Peyer's patch (tissue), 4 donors: Measurements from ENCODE around the gene SRPK2. TPM values are rescaled to one million over a fixed set of nuclear protein-coding genes. Genes with fewer than 3 reads are reported as not detected.

Experiments used
- DNase-seq, 3 donors: peaks; one replicate each; pipeline ENCODE4 v3.0.0-alpha.2; 2017 to 2019
- H3K27ac ChIP-seq, 4 donors: fragments of 200-600 bp; sonication (generic); one replicate each; pipeline ENCODE4 v1.5.1; 2016 to 2019
- H3K27me3 ChIP-seq, 2 donors: fragments of 200-600 bp; sonication (generic); one replicate each; pipeline ENCODE4 v1.5.1; 2019
- H3K36me3 ChIP-seq, 3 donors: fragments of 200-600 bp; sonication (generic); one replicate each; pipeline ENCODE4 v1.5.1; 2016 to 2019
- H3K4me1 ChIP-seq, 4 donors: fragments of 200-600 bp; sonication (generic); one replicate each; pipeline ENCODE4 v1.5.1; 2016 to 2019
- H3K4me3 ChIP-seq, 4 donors: fragments of 200-600 bp; sonication (generic); 1 replicate in 3 of 4; 2 replicates in 1 of 4; pipeline ENCODE4 v1.5.1; 2016 to 2019; ENCODE audit warnings: mild to moderate bottlenecking in 1 of 4
- H3K9me3 ChIP-seq, 4 donors: fragments of 200-600 bp; sonication (generic); one replicate each; pipeline ENCODE4 v1.5.1; 2016 to 2019; ENCODE audit warnings: mild to moderate bottlenecking in 1 of 4
- POLR2A ChIP-seq, 2 donors: fragments of 450-650 bp; IDR thresholded peaks; one replicate each; pipeline ENCODE4 v1.5.1; 2017; ENCODE audit warnings: antibody characterized with exemption in 2 of 2, mild to moderate bottlenecking in 2 of 2, moderate library complexity in 2 of 2
- total RNA-seq, 4 donors: library from RNA; depleted of rRNA; stranded (reverse); fragments of >200 nt; gene quantifications; one replicate each; pipeline ENCODE4 v1.1.0, GENCODE V29; 2016
- TF ChIP-seq, protein P1 (sequence below), 6 experiments: fragments of 450-650 bp in 4 of 6; fragments of 200-600 bp in 2 of 6; sonication (generic) in 1 of 6; IDR thresholded peaks; one replicate each; pipeline ENCODE4 v1.5.1; 2017 to 2019; ENCODE audit warnings: antibody characterized with exemption in 6 of 6, mild to moderate bottlenecking in 3 of 6, moderate library complexity in 1 of 6

The SRPK2 gene
- total RNA-seq, 4 donors from 2014 or later = 25.7 to 96.6 (median 33.6) TPM

DNA sequence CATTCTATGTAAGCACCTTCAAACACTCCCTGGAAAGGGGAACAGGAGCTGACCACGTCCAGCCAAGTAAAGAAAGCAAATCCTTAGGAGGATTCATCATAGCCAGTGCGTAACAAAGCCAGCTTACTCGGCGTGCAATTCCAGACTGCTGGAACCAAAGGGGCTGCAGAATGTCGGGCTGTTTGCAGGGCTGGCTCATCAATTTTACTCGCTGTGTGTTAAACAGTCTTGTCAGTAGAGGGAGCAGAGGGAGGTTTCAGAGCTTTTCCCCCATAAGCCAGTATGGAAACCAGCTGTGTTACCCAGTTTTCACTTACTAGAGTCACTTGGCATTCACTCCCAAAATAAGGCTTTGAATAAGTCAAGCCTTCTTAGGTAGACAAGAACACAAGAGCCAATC is 247.7 kb downstream of the SRPK2 start:
- TF ChIP-seq, protein P1, sequence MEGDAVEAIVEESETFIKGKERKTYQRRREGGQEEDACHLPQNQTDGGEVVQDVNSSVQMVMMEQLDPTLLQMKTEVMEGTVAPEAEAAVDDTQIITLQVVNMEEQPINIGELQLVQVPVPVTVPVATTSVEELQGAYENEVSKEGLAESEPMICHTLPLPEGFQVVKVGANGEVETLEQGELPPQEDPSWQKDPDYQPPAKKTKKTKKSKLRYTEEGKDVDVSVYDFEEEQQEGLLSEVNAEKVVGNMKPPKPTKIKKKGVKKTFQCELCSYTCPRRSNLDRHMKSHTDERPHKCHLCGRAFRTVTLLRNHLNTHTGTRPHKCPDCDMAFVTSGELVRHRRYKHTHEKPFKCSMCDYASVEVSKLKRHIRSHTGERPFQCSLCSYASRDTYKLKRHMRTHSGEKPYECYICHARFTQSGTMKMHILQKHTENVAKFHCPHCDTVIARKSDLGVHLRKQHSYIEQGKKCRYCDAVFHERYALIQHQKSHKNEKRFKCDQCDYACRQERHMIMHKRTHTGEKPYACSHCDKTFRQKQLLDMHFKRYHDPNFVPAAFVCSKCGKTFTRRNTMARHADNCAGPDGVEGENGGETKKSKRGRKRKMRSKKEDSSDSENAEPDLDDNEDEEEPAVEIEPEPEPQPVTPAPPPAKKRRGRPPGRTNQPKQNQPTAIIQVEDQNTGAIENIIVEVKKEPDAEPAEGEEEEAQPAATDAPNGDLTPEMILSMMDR (IDR thresholded peaks at IDR 0.05) = peak in 2 of 6 experiments; percentile 14 to 23
- no peak for TF ChIP-seq POLR2A (IDR thresholded peaks at IDR 0.05)
- Histone ChIP-seq H3K27me3 (no peaks in the 10 kb centered on the region), H3K4me1 (no peaks in the 10 kb centered on the region), H3K9me3 (no peaks in the 10 kb centered on the region), H3K36me3 (peaks cover 0 to 36% (median 0%) of the 10 kb centered on the region in 3 donors), H3K4me3 (no peak overlapping the region), H3K27ac (no peak overlapping the region)
- DNase-seq = no peak

DNA sequence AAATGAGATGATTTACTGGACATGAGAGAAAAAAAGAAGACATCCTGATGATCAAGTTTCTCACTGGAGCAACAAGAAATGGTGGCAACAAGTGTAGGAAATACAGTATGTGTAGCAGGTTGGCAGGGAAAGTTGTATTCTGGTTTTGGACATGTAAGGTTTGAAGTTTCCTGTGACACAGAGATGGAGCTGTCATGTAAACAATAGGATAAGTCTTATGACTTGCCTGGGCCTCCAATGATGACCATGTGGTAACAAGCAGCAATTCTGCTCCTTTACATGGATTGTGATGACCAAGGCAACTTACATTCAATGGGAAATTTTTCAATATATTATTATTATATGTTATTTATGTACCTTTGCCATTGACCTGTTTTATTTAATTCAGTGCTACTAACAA is 249.3 kb downstream of the SRPK2 start:
- DNase-seq = no peak
- Histone ChIP-seq H3K4me3 (no peak overlapping the region), H3K4me1 (no peaks in the 10 kb centered on the region), H3K36me3 (peaks cover 0 to 41% (median 0%) of the 10 kb centered on the region in 3 donors), H3K9me3 (no peaks in the 10 kb centered on the region), H3K27me3 (no peaks in the 10 kb centered on the region), H3K27ac (no peak overlapping the region)
- TF ChIP-seq POLR2A (IDR thresholded peaks at IDR 0.05) = no peak
- TF ChIP-seq, protein P1 (IDR thresholded peaks at IDR 0.05) = no peak

DNA sequence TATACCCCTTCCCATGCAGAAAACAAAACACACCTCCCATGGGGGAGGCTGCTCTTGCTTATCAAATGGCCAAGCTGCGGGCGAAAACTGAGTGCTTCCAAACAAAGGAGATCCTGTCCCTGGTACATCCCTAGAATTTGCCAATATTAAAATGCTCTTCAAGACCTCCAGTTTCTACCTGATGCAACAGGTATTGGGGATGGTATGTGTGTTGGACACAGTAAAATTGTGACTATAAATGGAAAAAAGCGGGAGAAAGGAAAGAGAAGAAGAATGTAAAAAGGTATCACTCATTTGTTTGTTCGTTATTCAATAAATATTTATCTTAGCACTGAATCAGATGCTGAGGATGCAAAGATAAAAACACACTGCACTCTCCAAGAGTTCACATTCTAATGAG is 250.8 kb downstream of the SRPK2 start:
- H3K27me3 ChIP-seq = no peaks in the 10 kb centered on the region
- no peaks in the 10 kb centered on the region for H3K4me1 ChIP-seq
- H3K9me3 ChIP-seq = no peaks in the 10 kb centered on the region
- TF ChIP-seq POLR2A (IDR thresholded peaks at IDR 0.05) = no peak
- TF ChIP-seq, protein P1 (IDR thresholded peaks at IDR 0.05) = no peak
- no peak overlapping the region for H3K27ac ChIP-seq
- DNase-seq = no peak
- H3K4me3 ChIP-seq = no peak overlapping the region
- peaks cover 0 to 40% (median 0%) of the 10 kb centered on the region in 3 donors for H3K36me3 ChIP-seq

DNA sequence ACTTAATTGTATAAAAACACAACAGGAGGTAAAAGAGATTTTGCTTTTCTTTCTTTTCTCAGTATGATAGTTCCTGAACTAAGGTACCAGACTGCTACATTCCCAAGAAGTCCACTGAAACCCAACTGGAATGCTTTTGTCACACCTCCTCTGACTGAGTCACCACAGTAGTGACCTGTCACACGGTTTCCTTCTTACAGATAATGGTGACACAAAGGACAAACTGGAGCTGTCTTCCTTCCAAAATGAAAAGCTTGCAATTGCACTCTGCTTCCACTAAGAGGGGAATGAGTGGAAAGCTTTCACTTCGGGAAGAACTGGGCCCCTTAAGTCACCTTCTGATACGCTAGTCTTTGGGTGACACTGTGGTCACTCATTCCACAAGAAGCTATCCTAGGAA is 252.5 kb downstream of the SRPK2 start:
- H3K36me3 ChIP-seq = peaks cover 0 to 41% (median 0%) of the 10 kb centered on the region in 3 donors
- TF ChIP-seq, protein P1 (IDR thresholded peaks at IDR 0.05) = no peak
- no peak overlapping the region for H3K4me3 ChIP-seq
- no peak for DNase-seq
- H3K9me3 ChIP-seq = no peaks in the 10 kb centered on the region
- no peaks in the 10 kb centered on the region for H3K27me3 ChIP-seq
- H3K27ac ChIP-seq = no peak overlapping the region
- no peaks in the 10 kb centered on the region for H3K4me1 ChIP-seq

DNA sequence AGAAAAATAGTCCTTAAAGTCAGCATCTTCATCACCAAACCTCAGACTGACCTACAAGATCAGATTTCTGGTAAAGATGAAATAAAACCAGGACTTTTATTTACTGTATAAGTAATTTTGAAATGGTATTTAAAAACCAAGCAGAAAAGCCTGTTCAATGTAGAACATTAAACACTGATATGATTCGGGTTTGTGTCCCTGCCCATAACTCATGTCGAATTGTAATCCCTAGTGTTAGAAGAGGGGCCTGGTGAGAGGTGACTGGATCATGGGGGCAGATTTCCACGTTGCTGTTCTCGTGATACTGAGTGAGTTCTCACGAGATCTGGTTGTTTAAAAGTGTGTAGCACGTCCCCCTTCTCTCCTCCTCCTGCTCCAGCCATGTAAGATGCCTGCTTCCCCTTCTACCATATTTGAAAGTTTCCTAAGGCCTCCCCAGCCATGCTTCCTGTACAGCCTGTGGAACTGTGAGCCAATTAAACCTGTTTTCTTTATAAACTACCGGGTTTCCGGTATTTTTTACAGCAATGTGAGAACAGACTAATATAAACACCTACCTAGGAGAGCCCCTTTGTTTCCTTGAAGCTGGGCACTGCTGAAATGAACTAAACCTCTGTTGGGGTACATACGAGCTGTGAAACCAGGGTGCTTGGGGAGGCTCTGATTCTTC is 254.6 kb downstream of the SRPK2 start:
- Histone ChIP-seq H3K27ac (no peak overlapping the region), H3K36me3 (peaks cover 0 to 26% (median 0%) of the 10 kb centered on the region in 3 donors), H3K9me3 (no peaks in the 10 kb centered on the region), H3K4me1 (no peaks in the 10 kb centered on the region), H3K4me3 (no peak overlapping the region), H3K27me3 (no peaks in the 10 kb centered on the region)
- no peak for DNase-seq
- TF ChIP-seq POLR2A (IDR thresholded peaks at IDR 0.05) = no peak
- TF ChIP-seq, protein P1 (IDR thresholded peaks at IDR 0.05) = no peak
